GM18867 (cell line): Measurements from ENCODE around the gene C11orf68.
"Not testable (repeated sequence)": the region's sequence is repeated elsewhere in the genome, so short reads cannot be mapped to it uniquely, and the experiment has no call there.

Experiments
- ATAC-seq: cut with Tn5 transposase; IDR thresholded peaks from one replicate; pipeline ENCODE4 v1.9.1; 2021; ENCODE audit warnings: mild to moderate bottlenecking, moderate library complexity; ENCODE audit not compliant: unreplicated experiment

The C11orf68 gene

GRCh38 chr11:65918211-65919140 lies at the start of gene C11orf68:
Gene C11orf68, minus strand, starts transcription at chr11:65919062. Its CDS starts 31 bp downstream, at chr11:65919031.
- peak; percentile 53 for ATAC-seq

- no peak for ATAC-seq
These were observed 48.6 kb upstream of the C11orf68 start for GRCh38 chr11:65967329-65967934.

GRCh38 chr11:65965986-65966762 lies 47.3 kb upstream of the C11orf68 start:
- ATAC-seq = no peak

GRCh38 chr11:65964906-65965305 lies 46.0 kb upstream of the C11orf68 start:
- ATAC-seq = no peak

GRCh38 chr11:65962141-65962564 lies 43.3 kb upstream of the C11orf68 start:
- ATAC-seq = no peak

- ATAC-seq = peak; percentile 85
These were observed 42.6 kb upstream of the C11orf68 start, which contains the start of gene SART1 for GRCh38 chr11:65961267-65962140. Gene SART1, plus strand, starts transcription at chr11:65961734. Its CDS starts 47 bp downstream, at chr11:65961781.

- no peak for ATAC-seq
These were observed 42.0 kb upstream of the C11orf68 start for GRCh38 chr11:65960824-65961266.

GRCh38 chr11:65958774-65959420 lies 40.0 kb upstream of the C11orf68 start:
- ATAC-seq = no peak

DNA sequence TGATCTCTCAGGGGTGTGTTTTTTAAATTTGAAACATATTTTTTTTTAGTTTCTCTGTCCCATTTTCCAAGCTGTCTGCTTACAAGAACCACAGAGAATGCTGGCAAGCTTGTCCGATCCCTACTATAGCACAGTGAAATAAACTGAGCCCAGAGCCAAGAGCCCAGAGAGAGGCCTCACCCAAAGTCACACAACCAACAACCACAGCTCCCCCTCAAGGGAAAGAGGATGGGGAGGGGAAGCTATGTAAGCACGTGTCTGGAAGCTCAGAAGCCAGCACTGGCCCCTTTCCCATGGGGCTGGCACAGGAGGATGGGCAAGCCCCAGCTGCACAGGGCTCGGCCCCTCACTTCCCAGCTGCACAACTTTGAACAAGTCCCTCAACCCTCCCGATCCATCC lies 39.4 kb upstream of the C11orf68 start:
- no peak for ATAC-seq

- ATAC-seq = no peak
These were observed 35.9 kb upstream of the C11orf68 start for GRCh38 chr11:65954771-65955170.

DNA sequence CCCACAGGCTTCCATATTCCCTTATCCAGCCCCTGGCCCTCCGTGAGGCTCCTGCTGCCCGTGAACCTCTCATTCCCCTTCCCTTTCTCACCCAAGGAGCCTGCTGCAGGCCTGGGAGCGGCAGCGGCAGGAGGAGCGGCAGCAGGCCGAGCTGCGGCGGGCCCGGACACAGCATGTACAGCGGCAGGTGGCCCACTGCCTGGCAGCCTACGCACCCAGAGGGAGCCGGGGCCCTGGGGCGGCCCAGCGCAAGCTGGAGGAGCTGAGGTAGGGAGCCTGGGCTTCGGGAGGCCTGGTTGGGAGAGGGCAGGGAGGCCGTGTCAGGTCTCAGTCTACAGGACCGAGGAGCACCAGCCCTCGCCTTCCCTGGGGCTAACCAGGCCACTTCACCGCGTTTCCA lies 34.6 kb upstream of the C11orf68 start:
- ATAC-seq = no peak

GRCh38 chr11:65952052-65952521 lies 33.2 kb upstream of the C11orf68 start:
- no peak for ATAC-seq

GRCh38 chr11:65951641-65952040 lies 32.8 kb upstream of the C11orf68 start:
- not testable (repeated sequence) for ATAC-seq

DNA sequence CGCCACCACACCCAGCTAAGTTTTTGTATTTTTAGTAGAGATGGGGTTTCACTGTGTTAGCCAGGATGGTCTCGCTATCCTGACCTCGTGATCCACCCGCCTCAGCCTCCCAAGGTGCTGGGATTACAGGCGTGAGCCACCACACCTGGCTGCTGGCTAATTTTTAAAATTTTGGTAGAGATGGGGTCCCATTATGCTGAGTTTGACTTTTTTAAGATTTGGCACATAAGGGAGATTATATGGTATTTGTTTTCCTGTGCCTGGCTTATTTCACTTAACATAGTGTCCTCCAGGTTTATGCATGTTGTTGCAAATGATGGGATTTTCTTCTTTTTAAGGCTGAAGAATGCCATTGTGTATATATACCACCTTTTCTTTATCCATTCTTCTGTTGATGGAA lies 31.8 kb upstream of the C11orf68 start:
- not testable (repeated sequence) for ATAC-seq

DNA sequence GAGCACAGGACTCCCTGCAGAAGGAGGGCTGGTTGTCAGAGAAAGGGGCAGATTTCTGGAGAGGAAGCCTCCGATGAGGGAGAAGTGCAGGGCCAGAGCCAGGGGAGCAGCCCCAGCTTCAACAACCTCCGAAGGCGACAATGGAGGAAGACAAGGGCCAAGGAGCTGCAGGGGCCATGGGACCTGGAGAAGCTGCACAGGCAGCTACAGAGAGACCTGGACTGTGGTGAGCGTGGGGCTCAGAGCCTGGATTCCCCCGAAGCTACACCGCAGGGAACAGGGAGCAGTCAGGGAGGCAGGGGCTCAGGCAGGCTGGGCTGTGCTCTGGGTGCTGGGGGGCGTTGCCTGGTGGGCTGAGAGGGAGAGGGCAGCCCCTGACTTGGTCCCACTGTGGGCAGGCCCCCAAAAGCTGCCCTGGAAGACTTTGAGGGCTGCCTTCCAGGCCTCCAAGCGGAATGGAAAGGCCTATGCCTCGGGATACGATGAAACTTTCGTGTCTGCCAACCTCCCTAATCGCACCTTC lies 28.8 kb upstream of the C11orf68 start:
- no peak for ATAC-seq

DNA sequence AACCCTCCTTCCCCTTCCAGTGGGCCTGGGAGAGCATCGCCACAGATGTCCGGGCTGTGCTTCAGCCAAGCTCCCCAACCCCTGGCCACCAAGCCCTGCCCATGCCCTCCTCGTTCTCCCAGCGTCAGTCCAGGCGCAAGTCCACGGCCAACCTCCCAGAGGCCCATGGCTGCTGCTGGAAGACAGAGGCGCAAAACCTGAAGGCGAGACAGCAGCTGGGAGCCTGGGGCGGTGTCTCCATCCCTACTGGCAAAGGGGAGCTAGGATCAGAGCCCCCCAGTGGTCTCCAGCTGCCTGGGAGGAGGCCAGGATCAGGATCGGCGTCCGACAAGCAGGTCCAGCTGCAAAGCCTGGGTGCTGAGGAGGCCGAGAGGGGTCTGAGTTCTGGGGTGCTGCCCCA lies 28.3 kb upstream of the C11orf68 start:
- ATAC-seq = no peak

DNA sequence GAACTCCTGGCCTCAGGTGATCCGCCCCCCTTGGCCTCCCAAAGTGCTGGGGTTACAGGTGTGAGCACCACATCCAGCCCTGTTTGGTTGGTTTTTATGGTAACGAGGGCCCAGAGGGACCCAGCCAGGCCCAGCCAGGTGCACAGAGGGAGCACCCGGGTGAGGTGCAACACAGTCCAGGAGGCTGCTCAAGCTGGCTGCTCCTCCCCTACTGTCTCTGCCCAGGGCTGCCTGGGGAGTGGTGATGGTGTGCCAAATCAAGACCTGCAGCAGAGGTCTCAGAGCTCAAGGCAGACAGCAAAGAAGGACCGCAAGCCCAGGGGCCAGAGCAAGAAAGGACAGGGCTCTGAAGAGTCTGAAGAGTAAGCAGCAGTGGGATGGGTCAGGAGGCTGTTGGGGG lies 27.8 kb upstream of the C11orf68 start:
- ATAC-seq = no peak

- ATAC-seq = no peak
These were observed 27.2 kb upstream of the C11orf68 start for GRCh38 chr11:65945941-65946558.

DNA sequence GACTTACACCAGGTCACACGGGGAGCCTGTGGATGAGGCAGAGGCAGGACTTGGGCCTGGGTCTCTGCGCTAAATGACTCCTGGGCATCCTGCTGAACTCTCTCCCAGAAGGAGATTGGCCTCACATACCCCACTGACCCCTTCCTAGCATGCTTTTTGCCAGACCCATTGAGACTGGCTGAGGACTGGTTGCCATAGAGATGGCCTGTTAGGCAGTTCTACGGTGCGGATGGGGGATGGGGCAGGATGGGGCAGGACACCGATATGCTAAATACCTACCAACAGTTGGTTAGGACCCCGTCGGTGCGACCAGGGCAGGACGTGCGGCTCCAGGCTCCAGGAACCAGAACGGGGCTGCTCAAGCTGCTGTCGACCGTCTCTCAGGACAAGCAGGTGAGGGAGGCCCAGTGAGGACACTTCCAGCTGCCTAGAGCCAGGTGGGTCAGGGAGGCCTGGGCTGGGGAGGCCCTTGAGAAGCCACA lies 26.6 kb upstream of the C11orf68 start, which contains the start of gene TSGA10IP:
Gene TSGA10IP (plus strand): TSS at position 51 of the 482 bp plus-strand sequence. CDS start 196 bp downstream, at position 247.
- no peak for ATAC-seq
